Subcutaneous abdominal adipose tissue (tissue), 5 donors: Measurements from ENCODE around the gene GPR179.

Experiments used
- H3K27ac ChIP-seq: one replicate; pipeline ENCODE4 v1.7.0; 2013; ENCODE audit warnings: low read depth, mild to moderate bottlenecking, inconsistent platforms, low read length, moderate library complexity
- H3K27me3 ChIP-seq, 5 donors: one replicate each; pipeline ENCODE4 v1.7.0; 2013; ENCODE audit warnings: low read length in 5 of 5, inconsistent platforms in 1 of 5; ENCODE audit not compliant: control insufficient read depth in 5 of 5, insufficient read depth in 4 of 5
- H3K36me3 ChIP-seq, 5 donors: one replicate each; pipeline ENCODE4 v1.7.0; 2013; ENCODE audit warnings: low read length in 5 of 5; ENCODE audit not compliant: control insufficient read depth in 5 of 5, insufficient read depth in 5 of 5
- H3K4me1 ChIP-seq, 5 donors: one replicate each; pipeline ENCODE4 v1.7.0; 2013; ENCODE audit warnings: low read length in 5 of 5, mild to moderate bottlenecking in 3 of 5, moderate library complexity in 1 of 5; ENCODE audit not compliant: control insufficient read depth in 5 of 5, insufficient read depth in 5 of 5
- H3K4me3 ChIP-seq, 5 donors: one replicate each; pipeline ENCODE4 v1.7.0; 2013; ENCODE audit warnings: low read length in 5 of 5, low read depth in 1 of 5
- H3K9ac ChIP-seq, 5 donors: one replicate each; pipeline ENCODE4 v1.7.0; 2013; ENCODE audit warnings: low read length in 5 of 5, mild to moderate bottlenecking in 4 of 5, moderate library complexity in 3 of 5
- H3K9me3 ChIP-seq, 5 donors: one replicate each; pipeline ENCODE4 v1.7.0; 2013; ENCODE audit warnings: low read length in 5 of 5; ENCODE audit not compliant: control insufficient read depth in 5 of 5
- donor health status: healthy.
- donor health status: healthy.
- donor health status: healthy.
- donor health status: healthy.
- donor health status: healthy.

Gene GPR179

GRCh38 chr17:38344420-38344745 lies 627 bp upstream of the GPR179 start:
- Histone ChIP-seq H3K9me3 (no peaks in the 10 kb centered on the region), H3K27me3 (peaks cover 8 to 14% (median 9%) of the 10 kb centered on the region in 5 donors), H3K4me3 (no peak overlapping the region), H3K27ac (no peak overlapping the region), H3K36me3 (no peaks in the 10 kb centered on the region), H3K9ac (no peak overlapping the region), H3K4me1 (peaks cover 0 to 6% (median 2%) of the 10 kb centered on the region in 5 donors)

GRCh38 chr17:38342886-38343607 lies 709 bp downstream of the GPR179 start:
- Histone ChIP-seq H3K9me3 (no peaks in the 10 kb centered on the region), H3K4me1 (peaks cover 0 to 5% (median 0%) of the 10 kb centered on the region in 5 donors), H3K27me3 (peaks cover 8 to 14% (median 9%) of the 10 kb centered on the region in 5 donors), H3K27ac (no peak overlapping the region), H3K9ac (no peak overlapping the region), H3K4me3 (no peak overlapping the region), H3K36me3 (no peaks in the 10 kb centered on the region)

GRCh38 chr17:38341035-38341721 lies 2.6 kb downstream of the GPR179 start:
- H3K9ac ChIP-seq: no peak overlapping the region
- no peak overlapping the region for H3K27ac ChIP-seq
- peaks cover 9 to 16% (median 11%) of the 10 kb centered on the region in 5 donors for H3K27me3 ChIP-seq
- H3K4me1 ChIP-seq: peaks cover 0 to 5% (median 0%) of the 10 kb centered on the region in 5 donors
- H3K9me3 ChIP-seq: no peaks in the 10 kb centered on the region
- no peak overlapping the region for H3K4me3 ChIP-seq
- H3K36me3 ChIP-seq: no peaks in the 10 kb centered on the region

GRCh38 chr17:38339891-38340290 lies 3.9 kb downstream of the GPR179 start:
- no peak overlapping the region for H3K9ac ChIP-seq
- H3K27ac ChIP-seq: no peak overlapping the region
- no peaks in the 10 kb centered on the region for H3K36me3 ChIP-seq
- H3K27me3 ChIP-seq: peaks cover 9 to 22% (median 11%) of the 10 kb centered on the region in 5 donors
- no peaks in the 10 kb centered on the region for H3K9me3 ChIP-seq
- no peak overlapping the region for H3K4me3 ChIP-seq
- peaks cover 0 to 5% (median 0%) of the 10 kb centered on the region in 5 donors for H3K4me1 ChIP-seq

- H3K4me1 ChIP-seq: peaks cover 0 to 5% (median 0%) of the 10 kb centered on the region in 5 donors
- H3K36me3 ChIP-seq: no peaks in the 10 kb centered on the region
- H3K9ac ChIP-seq: no peak overlapping the region
- H3K4me3 ChIP-seq: no peak overlapping the region
- no peak overlapping the region for H3K27ac ChIP-seq
- H3K9me3 ChIP-seq: no peaks in the 10 kb centered on the region
- peaks cover 10 to 28% (median 14%) of the 10 kb centered on the region in 5 donors for H3K27me3 ChIP-seq
These were observed 5.2 kb downstream of the GPR179 start for GRCh38 chr17:38338535-38338934.

- peaks cover 0 to 5% (median 0%) of the 10 kb centered on the region in 5 donors for H3K4me1 ChIP-seq
- H3K9me3 ChIP-seq: no peaks in the 10 kb centered on the region
- no peak overlapping the region for H3K9ac ChIP-seq
- H3K36me3 ChIP-seq: no peaks in the 10 kb centered on the region
- H3K27ac ChIP-seq: no peak overlapping the region
- H3K4me3 ChIP-seq: no peak overlapping the region
- H3K27me3 ChIP-seq: peaks cover 8 to 29% (median 17%) of the 10 kb centered on the region in 5 donors
These were observed 5.7 kb downstream of the GPR179 start for GRCh38 chr17:38338053-38338452.

GRCh38 chr17:38336838-38337237 lies 6.9 kb downstream of the GPR179 start:
- H3K27ac ChIP-seq: no peak overlapping the region
- peaks cover 0 to 5% (median 0%) of the 10 kb centered on the region in 5 donors for H3K4me1 ChIP-seq
- no peak overlapping the region for H3K9ac ChIP-seq
- no peaks in the 10 kb centered on the region for H3K9me3 ChIP-seq
- H3K4me3 ChIP-seq: no peak overlapping the region
- no peaks in the 10 kb centered on the region for H3K36me3 ChIP-seq
- peaks cover 8 to 37% (median 20%) of the 10 kb centered on the region in 5 donors for H3K27me3 ChIP-seq

- Histone ChIP-seq H3K4me1 (no peaks in the 10 kb centered on the region), H3K9ac (no peak overlapping the region), H3K4me3 (no peak overlapping the region), H3K27ac (no peak overlapping the region), H3K27me3 (peaks cover 14 to 43% (median 33%) of the 10 kb centered on the region in 5 donors), H3K36me3 (no peaks in the 10 kb centered on the region), H3K9me3 (no peaks in the 10 kb centered on the region)
These were observed 9.0 kb downstream of the GPR179 start for GRCh38 chr17:38334480-38335364.

GRCh38 chr17:38333635-38334295 lies 10.0 kb downstream of the GPR179 start:
- H3K4me3 ChIP-seq: no peak overlapping the region
- H3K36me3 ChIP-seq: no peaks in the 10 kb centered on the region
- no peak overlapping the region for H3K27ac ChIP-seq
- no peaks in the 10 kb centered on the region for H3K4me1 ChIP-seq
- no peak overlapping the region for H3K9ac ChIP-seq
- H3K9me3 ChIP-seq: no peaks in the 10 kb centered on the region
- peaks cover 15 to 43% (median 35%) of the 10 kb centered on the region in 5 donors for H3K27me3 ChIP-seq
